ENCODE data around the gene LAMTOR4.
"Not testable (repeated sequence)": the region's sequence is repeated elsewhere in the genome, so short reads cannot be mapped to it uniquely, and the experiment has no call there.

The LAMTOR4 gene

GRCh38 chr7:100127866-100128636, 20.7 kb upstream of the LAMTOR4 start:
- H3K4me3 ChIP-seq (replicated peaks in 1 of 2; ENCODE audit: low read depth in 2 of 2, low read length in 2 of 2), result peak overlapping the region; percentile 88 to 97
- TF ChIP-seq CTCF (IDR thresholded peaks at IDR 0.05; ENCODE audit: low read depth, low read length), result no peak
- DNase-seq (ENCODE audit: low read depth in 2 of 2), result peak in 1 of 2 donors; percentile 15

GRCh38 chr7:100128637-100128963, 20.1 kb upstream of the LAMTOR4 start:
- DNase-seq (ENCODE audit: low read depth in 2 of 2), result no peak
- TF ChIP-seq CTCF (IDR thresholded peaks at IDR 0.05; ENCODE audit: low read depth, low read length), result no peak
- H3K4me3 ChIP-seq (replicated peaks in 1 of 2; ENCODE audit: low read depth in 2 of 2, low read length in 2 of 2), result no peak overlapping the region

GRCh38 chr7:100130220-100130607, 18.5 kb upstream of the LAMTOR4 start:
- not testable (repeated sequence) for DNase-seq (ENCODE audit: low read depth in 2 of 2); H3K4me3 ChIP-seq (replicated peaks in 1 of 2; ENCODE audit: low read depth in 2 of 2, low read length in 2 of 2)

GRCh38 chr7:100130608-100131453, 17.9 kb upstream of the LAMTOR4 start:
- peak; percentile 62 to 66 for DNase-seq (ENCODE audit: low read depth in 2 of 2)
- peak; percentile 83 for TF ChIP-seq CTCF (IDR thresholded peaks at IDR 0.05; ENCODE audit: low read depth, low read length)
- no peak overlapping the region for H3K4me3 ChIP-seq (replicated peaks in 1 of 2; ENCODE audit: low read depth in 2 of 2, low read length in 2 of 2)

- H3K4me3 ChIP-seq (replicated peaks in 1 of 2; ENCODE audit: low read depth in 2 of 2, low read length in 2 of 2), result no peak overlapping the region
- DNase-seq (ENCODE audit: low read depth in 2 of 2), result no peak
- no peak for TF ChIP-seq CTCF (IDR thresholded peaks at IDR 0.05; ENCODE audit: low read depth, low read length)
Measured at GRCh38 chr7:100132126-100132525, 16.6 kb upstream of the LAMTOR4 start.

GRCh38 chr7:100132697-100133151, 16.0 kb upstream of the LAMTOR4 start:
- peak; percentile 96 for TF ChIP-seq CTCF (IDR thresholded peaks at IDR 0.05; ENCODE audit: low read depth, low read length)
- no peak overlapping the region for H3K4me3 ChIP-seq (replicated peaks in 1 of 2; ENCODE audit: low read depth in 2 of 2, low read length in 2 of 2)
- DNase-seq (ENCODE audit: low read depth in 2 of 2), result peak; percentile 73 to 79

Measured in cardiac fibroblast (primary cell).